NB4 (cell line): Measurements from ENCODE around the gene KIAA1671.

Experiments
- MAX ChIP-seq: IDR thresholded peaks from 2 replicates; pipeline ENCODE4 v1.6.1; 2011; ENCODE audit warnings: low read depth, low read length
- POLR2A ChIP-seq: IDR thresholded peaks from 2 replicates; pipeline ENCODE4 v1.6.1; 2011; ENCODE audit warnings: mild to moderate bottlenecking; ENCODE audit not compliant: insufficient read length; ENCODE audit errors: extremely low read depth
- TF ChIP-seq, protein P1 (sequence below): IDR thresholded peaks from one replicate; pipeline ENCODE4 v1.5.1; 2012; ENCODE audit warnings: low read depth, low read length

DNA sequence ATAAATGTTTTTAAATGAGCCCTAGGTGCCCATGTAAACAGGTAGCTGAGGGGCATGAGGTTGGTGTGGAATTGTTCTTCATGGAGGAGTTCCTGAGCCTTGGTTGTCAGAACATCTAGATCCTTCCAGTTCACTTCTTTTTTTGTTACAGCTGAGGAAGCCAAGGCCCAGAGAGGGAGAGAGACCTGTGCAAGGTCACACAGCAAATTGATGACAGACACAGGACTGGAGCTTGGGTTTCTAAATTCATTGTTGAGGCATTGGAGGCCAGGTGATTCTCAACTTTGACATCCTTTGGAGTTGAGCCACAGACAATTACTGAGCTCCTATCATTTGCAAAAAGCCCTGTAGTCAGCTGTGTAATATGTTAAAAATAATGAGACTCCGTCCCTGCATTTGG is 174.0 kb downstream of the KIAA1671 start:
- TF ChIP-seq, protein P1, sequence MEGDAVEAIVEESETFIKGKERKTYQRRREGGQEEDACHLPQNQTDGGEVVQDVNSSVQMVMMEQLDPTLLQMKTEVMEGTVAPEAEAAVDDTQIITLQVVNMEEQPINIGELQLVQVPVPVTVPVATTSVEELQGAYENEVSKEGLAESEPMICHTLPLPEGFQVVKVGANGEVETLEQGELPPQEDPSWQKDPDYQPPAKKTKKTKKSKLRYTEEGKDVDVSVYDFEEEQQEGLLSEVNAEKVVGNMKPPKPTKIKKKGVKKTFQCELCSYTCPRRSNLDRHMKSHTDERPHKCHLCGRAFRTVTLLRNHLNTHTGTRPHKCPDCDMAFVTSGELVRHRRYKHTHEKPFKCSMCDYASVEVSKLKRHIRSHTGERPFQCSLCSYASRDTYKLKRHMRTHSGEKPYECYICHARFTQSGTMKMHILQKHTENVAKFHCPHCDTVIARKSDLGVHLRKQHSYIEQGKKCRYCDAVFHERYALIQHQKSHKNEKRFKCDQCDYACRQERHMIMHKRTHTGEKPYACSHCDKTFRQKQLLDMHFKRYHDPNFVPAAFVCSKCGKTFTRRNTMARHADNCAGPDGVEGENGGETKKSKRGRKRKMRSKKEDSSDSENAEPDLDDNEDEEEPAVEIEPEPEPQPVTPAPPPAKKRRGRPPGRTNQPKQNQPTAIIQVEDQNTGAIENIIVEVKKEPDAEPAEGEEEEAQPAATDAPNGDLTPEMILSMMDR, result no peak
- TF ChIP-seq POLR2A, result no peak
- no peak for TF ChIP-seq MAX
